Heart left ventricle (tissue), 16 donors: Measurements from ENCODE around the gene NKTR. TPM values are rescaled to one million over a fixed set of nuclear protein-coding genes. Genes with fewer than 3 reads are reported as not detected.

ENCODE experiments used
- ATAC-seq, 4 donors: fragments of 200-7000 bp; cut with Tn5 transposase; one replicate each; pipeline ENCODE4 v1.9.1; 2020 to 2022; ENCODE audit warnings: moderate library complexity in 4 of 4, mild to moderate bottlenecking in 3 of 4, moderate number of reproducible peaks in 1 of 4
- DNase-seq, 5 donors: peaks; one replicate each; pipeline ENCODE4 v3.0.0-alpha.2; 2020
- H3K27ac ChIP-seq, 12 donors: fragments of 200-600 bp; sonication (generic) in 4 of 12; one replicate each; pipeline versions ENCODE4 v1.5.0 to v1.8.0; 2016 to 2022; ENCODE audit warnings: mild to moderate bottlenecking in 2 of 12
- H3K27me3 ChIP-seq, 9 donors: fragments of 200-600 bp; sonication (generic) in 2 of 9; one replicate each; pipeline versions ENCODE4 v1.5.1 to v1.8.0; 2016 to 2022; ENCODE audit warnings: mild to moderate bottlenecking in 3 of 9
- H3K36me3 ChIP-seq, 9 donors: fragments of 200-600 bp; sonication (generic) in 2 of 9; one replicate each; pipeline versions ENCODE4 v1.5.0 to v1.8.0; 2018 to 2022; ENCODE audit warnings: mild to moderate bottlenecking in 2 of 9
- H3K4me1 ChIP-seq, 12 donors: fragments of 200-600 bp; sonication (generic) in 4 of 12; one replicate each; pipeline versions ENCODE4 v1.5.0 to v1.8.0; 2016 to 2022; ENCODE audit warnings: mild to moderate bottlenecking in 3 of 12
- H3K4me3 ChIP-seq, 12 donors: fragments of 200-600 bp; sonication (generic) in 4 of 12; one replicate each; pipeline versions ENCODE4 v1.5.0 to v1.8.0; 2017 to 2022; ENCODE audit warnings: mild to moderate bottlenecking in 9 of 12, moderate library complexity in 4 of 12
- H3K9me3 ChIP-seq, 12 donors: fragments of 200-600 bp; sonication (generic) in 4 of 12; one replicate each; pipeline versions ENCODE4 v1.5.0 to v1.8.0; 2016 to 2022; ENCODE audit warnings: mild to moderate bottlenecking in 1 of 12
- CTCF ChIP-seq, 12 donors: fragments of 200-600 bp; sonication (generic) in 4 of 12; IDR thresholded peaks; one replicate each; pipeline versions ENCODE4 v1.5.0 to v1.8.0; 2018 to 2022; ENCODE audit warnings: antibody characterized with exemption in 12 of 12, mild to moderate bottlenecking in 5 of 12
- POLR2A ChIP-seq, 2 donors: fragments of 450-650 bp; IDR thresholded peaks; one replicate each; pipeline ENCODE4 v1.6.1; 2017; ENCODE audit warnings: antibody characterized with exemption in 2 of 2, mild to moderate bottlenecking in 2 of 2, moderate library complexity in 2 of 2
- WGBS, 4 donors: extraction: QIAGEN DNeasy Blood & Tissue Kit in 2 of 4; methylation state at CpG; one replicate each; pipeline versions ENCODE4 v1.1.5 to v1.1.7; 2013 to 2018; 5-methylcytosine and 5-hydroxymethylcytosine counted together
- intact Hi-C, 10 donors: fragments of 100-400 bp; cut with DNase I; formaldehyde crosslinking; loops; one replicate each; pipeline versions ENCODE4 v1.11.1 to v1.14.2; 2022
- polyA plus RNA-seq, 2 donors: library from polyadenylated mRNA; stranded (reverse); fragments of 200-250 nt; gene quantifications; one replicate each; pipeline ENCODE4 v1.2.3, GENCODE V29; 2013
- total RNA-seq, 9 donors: library from RNA; depleted of rRNA in 2 of 9; stranded (reverse); fragments of >200 nt in 2 of 9; fragmentation: NEBNext Ultra II Directional in 3 of 9; extraction: Animal tissue kit (Norgen Biotek cat#: 25700) in 3 of 9; gene quantifications; one replicate each; pipeline versions ENCODE4 v1.1.0 to v1.2.4, GENCODE V29; 2016 to 2023
- donor health status: ischemic (EF 13 %, LVEDD 7.1; RV severe dilation, severe dysfunction).
- donor health status: healthy with polysubstance abuse.
- donor health status: DM: no; HTN: yes; CAD: no.
- donor health status: DM: no; HTN: no; CAD: no.
- donor health status: ischemic (EF 25% LVEDD 6.9; RV normal size, moderate dysfunction).
- donor health status: ischemic (EF 25% LVEDD 5.7; RV mildly dilated, moderate dysfunction).
- donor health status: healthy.
- donor health status: DM: yes; HTN: yes; CAD: no.
- donor health status: ischemic (EF 35%, LVEDD 5.7; RV mildly dilated, moderate dysfunction).
- donor health status: nonischemic (EF 11% LVEDD 7.7; RV severe dilation, severe dysfunction).
- donor health status: DM: yes; HTN: yes; CAD: no.
- donor health status: PGD.
- donor health status: ischemic (EF 29% LVEDD 5.4; RV normal size, mild dysfunction).
- donor health status: nonischemic (EF 23%, LVEDD 6.1; RV moderate dilation, normal function).

Gene NKTR
- total and polyA plus RNA-seq, 11 donors = 10.7 to 40.6 (median 20.9) TPM

- no peaks in the 10 kb centered on the region for H3K9me3 ChIP-seq
- TF ChIP-seq POLR2A (IDR thresholded peaks at IDR 0.05) (no peak), CTCF (IDR thresholded peaks at IDR 0.05) (no peak)
- intact Hi-C loops = loop anchor here (1.0 to 10.0 kb wide), 8 partner anchors 31 to 91 kb away; partner anchors contain the start of genes NKTR (in 7 of the 10), SEC22C (in 2 of the 10) and KLHL40 (in 1 of the 10)
- no peaks in the 10 kb centered on the region for H3K27me3 ChIP-seq
- H3K36me3 ChIP-seq = peaks cover 0 to 25% (median 17%) of the 10 kb centered on the region in 9 donors
- peak within 1 kb of the TSS; percentile 59 to 99 (median 86) for H3K4me3 ChIP-seq
- DNase-seq (peak; percentile 68 to 86 (median 77)), ATAC-seq (peak; percentile 30 to 77 (median 54))
- 2 to 5% (median 4%) methylated on average over 8 to 31 of the region's 31 CpGs for WGBS, 4 donors
- peak within 1 kb of the TSS; percentile 84 to 99 (median 94) for H3K27ac ChIP-seq
- H3K4me1 ChIP-seq = peaks cover 11 to 86% (median 50%) of the 10 kb centered on the region in 12 donors
Measured at GRCh38 chr3:42653560-42654330, 53.3 kb downstream of the NKTR start, which contains the start of gene ZBTB47. Gene ZBTB47 (plus strand): TSS chr3:42653697. CDS start chr3:42658356, 4,659 bp downstream.

DNA sequence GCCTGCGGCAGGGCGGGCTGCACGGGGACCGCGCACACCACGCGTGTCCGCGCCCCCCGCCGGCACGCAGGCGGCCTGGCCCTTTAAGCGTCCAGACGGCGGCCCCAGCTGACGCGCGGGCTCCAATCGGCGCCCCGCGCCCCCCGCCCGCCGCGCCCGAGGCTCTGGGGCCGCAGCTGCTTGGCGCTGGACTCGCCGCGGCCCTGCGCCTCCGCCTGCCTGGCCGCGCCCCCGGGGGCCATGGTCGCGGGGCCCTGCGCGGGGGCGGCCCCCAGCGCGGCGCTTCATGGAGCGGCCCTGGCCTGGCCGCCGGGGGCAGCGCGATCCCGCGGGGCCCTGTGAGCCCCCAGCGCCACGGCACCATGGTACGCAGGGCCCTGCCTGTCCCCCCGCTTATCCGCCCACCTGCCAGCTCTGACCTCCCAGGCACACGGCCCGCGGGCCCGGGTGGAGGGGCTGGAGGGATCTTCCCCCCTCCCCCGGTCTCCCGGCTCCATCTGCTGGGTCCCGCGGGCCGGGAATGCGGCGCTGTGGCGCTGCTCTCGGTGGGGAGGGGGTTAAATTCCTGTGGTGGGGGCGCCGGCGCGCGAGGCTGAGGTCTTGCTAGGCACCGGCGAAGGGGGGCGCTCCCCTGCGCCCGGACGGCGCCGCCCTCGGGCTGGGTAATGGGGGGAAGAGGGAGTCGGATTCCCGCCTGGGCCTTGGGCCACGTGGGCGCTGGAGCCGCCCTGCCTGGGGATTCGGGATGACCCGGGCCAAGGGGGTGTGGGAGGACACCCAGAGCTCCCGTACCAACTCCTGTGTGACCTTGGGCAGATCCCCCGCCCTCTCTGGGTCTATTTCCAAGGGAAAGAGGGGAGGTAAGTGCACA, 54.1 kb downstream of the NKTR start:
- ATAC-seq = peak; percentile 14 to 69 (median 44)
- intact Hi-C loops = loop anchor here in 9 of 10 donors (2.0 to 10.0 kb wide), 7 partner anchors 30 to 93 kb away; partner anchors contain the start of genes NKTR (in 6 of the 9), HHATL (in 3 of the 9), SEC22C (in 2 of the 9) and KLHL40 (in 1 of the 9)
- peaks cover 0 to 26% (median 14%) of the 10 kb centered on the region in 9 donors for H3K36me3 ChIP-seq
- TF ChIP-seq POLR2A (IDR thresholded peaks at IDR 0.05) (no peak), CTCF (IDR thresholded peaks at IDR 0.05) (peak in 5 of 12 donors; percentile 17 to 25 (median 24))
- DNase-seq = peak; percentile 73 to 81 (median 79)
- peaks cover 11 to 86% (median 50%) of the 10 kb centered on the region in 12 donors for H3K4me1 ChIP-seq
- 1 to 2% (median 1%) methylated on average over 26 to 94 of the region's 94 CpGs for WGBS, 4 donors
- H3K4me3 ChIP-seq = peak overlapping the region; percentile 59 to 99 (median 86)
- H3K27ac ChIP-seq = peak overlapping the region; percentile 84 to 99 (median 94)
- no peaks in the 10 kb centered on the region for H3K9me3 ChIP-seq
- no peaks in the 10 kb centered on the region for H3K27me3 ChIP-seq

DNA sequence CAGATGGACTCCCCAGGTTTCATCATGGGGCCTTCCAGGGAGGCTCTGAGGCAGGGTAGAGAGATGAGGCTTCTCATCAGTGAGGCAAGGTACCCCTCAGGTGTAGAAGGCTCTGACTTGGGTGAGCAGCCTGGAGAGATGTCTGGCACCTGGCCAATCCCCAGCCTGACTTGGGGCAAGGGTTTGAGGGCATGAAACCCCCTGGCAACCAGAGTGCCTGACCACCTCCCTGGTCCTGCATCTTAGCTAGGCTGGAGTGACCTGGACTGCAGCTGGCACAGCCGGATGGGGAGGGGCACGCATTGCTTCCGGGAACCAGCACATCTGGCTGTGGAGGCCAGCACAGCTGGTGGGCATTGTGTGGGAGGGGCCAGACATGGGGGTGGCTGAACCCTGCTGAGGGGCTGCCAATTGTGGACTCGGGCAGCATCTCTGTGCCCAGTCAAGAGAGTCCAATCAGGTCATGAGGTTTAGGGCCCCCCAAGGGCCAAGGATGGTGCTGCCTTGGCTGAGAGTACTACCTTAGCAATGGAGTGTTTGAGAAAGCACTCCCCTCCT, 54.9 kb downstream of the NKTR start:
- peaks cover 11 to 89% (median 53%) of the 10 kb centered on the region in 12 donors for H3K4me1 ChIP-seq
- ATAC-seq (no peak), DNase-seq (peak in 2 of 5 donors; percentile 29 to 39)
- H3K9me3 ChIP-seq = no peaks in the 10 kb centered on the region
- intact Hi-C loops = loop anchor here in 6 of 10 donors (2.0 to 10.0 kb wide), 5 partner anchors 29 to 92 kb away; partner anchors contain the start of genes HHATL (in 3 of the 6), KLHL40 (in 1 of the 6) and SEC22C (in 1 of the 6)
- H3K27me3 ChIP-seq = no peaks in the 10 kb centered on the region
- peak overlapping the region; percentile 59 to 99 (median 86) for H3K4me3 ChIP-seq
- peak overlapping the region; percentile 84 to 99 (median 94) for H3K27ac ChIP-seq
- H3K36me3 ChIP-seq = peaks cover 0 to 20% (median 10%) of the 10 kb centered on the region in 9 donors
- WGBS, 4 donors = 32 to 47% (median 45%) methylated on average over 1 to 4 of the region's 4 CpGs
- TF ChIP-seq POLR2A (IDR thresholded peaks at IDR 0.05) (no peak), CTCF (IDR thresholded peaks at IDR 0.05) (no peak)
